PFSK-1 (cell line): Measurements from ENCODE around the gene PPP2CA.

ENCODE experiments used
- FOXP2 ChIP-seq: optimal IDR thresholded peaks from 2 replicates; pipeline ENCODE3; 2011; ENCODE audit warnings: borderline replicate concordance, control low read depth, inconsistent platforms; ENCODE audit not compliant: insufficient read depth; ENCODE audit errors: extremely low read length, extremely low read depth
- POLR2AphosphoS5 ChIP-seq: IDR thresholded peaks from 2 replicates; pipeline ENCODE4 v1.6.1; 2012; ENCODE audit warnings: low read depth, mild to moderate bottlenecking, control low read depth, low read length, moderate library complexity
- REST ChIP-seq, 2 experiments: IDR thresholded peaks; 2 replicates each; pipeline versions ENCODE4 v1.6.1 to v1.8.0; 2011 to 2012; ENCODE audit warnings: low read depth in 2 of 2, low read length in 2 of 2, control low read depth in 1 of 2, inconsistent platforms in 1 of 2, mild to moderate bottlenecking in 1 of 2, moderate library complexity in 1 of 2; ENCODE audit not compliant: insufficient read depth in 1 of 2
- SIN3A ChIP-seq: IDR thresholded peaks from 2 replicates; pipeline ENCODE4 v1.6.1; 2012; ENCODE audit warnings: mild to moderate bottlenecking, low read length, moderate library complexity, borderline replicate concordance; ENCODE audit not compliant: insufficient read depth
- TAF1 ChIP-seq: IDR thresholded peaks from 2 replicates; pipeline ENCODE4 v1.6.1; 2012; ENCODE audit warnings: low read length, control low read depth, borderline replicate concordance; ENCODE audit not compliant: insufficient read depth

Gene PPP2CA

GRCh38 chr5:134209477-134210245 lies 16.2 kb downstream of the PPP2CA start:
- no peak for TF ChIP-seq POLR2AphosphoS5
- no peak for TF ChIP-seq FOXP2
- no peak for TF ChIP-seq REST (IDR thresholded peaks at IDR 0.05; ENCODE audit: insufficient read depth in 1 of 2, low read depth in 2 of 2, low read length in 2 of 2)
- no peak for TF ChIP-seq SIN3A
- TF ChIP-seq TAF1 = no peak

- TF ChIP-seq TAF1 (no peak), REST (IDR thresholded peaks at IDR 0.05; ENCODE audit: insufficient read depth in 1 of 2, low read depth in 2 of 2, low read length in 2 of 2) (no peak), FOXP2 (no peak), POLR2AphosphoS5 (no peak), SIN3A (no peak)
Observed at GRCh38 chr5:134207696-134208095, 18.2 kb downstream of the PPP2CA start.

GRCh38 chr5:134206627-134207160 lies 19.2 kb downstream of the PPP2CA start:
- TF ChIP-seq POLR2AphosphoS5 (no peak), SIN3A (no peak), FOXP2 (no peak), REST (IDR thresholded peaks at IDR 0.05; ENCODE audit: insufficient read depth in 1 of 2, low read depth in 2 of 2, low read length in 2 of 2) (no peak)

GRCh38 chr5:134204575-134204974 lies 21.3 kb downstream of the PPP2CA start:
- TF ChIP-seq FOXP2 = no peak
- no peak for TF ChIP-seq TAF1
- TF ChIP-seq REST (IDR thresholded peaks at IDR 0.05; ENCODE audit: insufficient read depth in 1 of 2, low read depth in 2 of 2, low read length in 2 of 2) = no peak
- no peak for TF ChIP-seq SIN3A
- TF ChIP-seq POLR2AphosphoS5 = no peak
